Occipital lobe (tissue), 2 donors: ENCODE results near the gene TOP2A. TPM values are rescaled to one million over a fixed set of nuclear protein-coding genes. Genes with fewer than 3 reads are reported as not detected.

Source experiments
- DNase-seq: peaks from one replicate; lab custom pipeline; 2025; lab: John Stamatoyannopoulos, UW
- total RNA-seq: library from RNA; depleted of rRNA; stranded (reverse); fragments of >200 nt; gene quantifications from one replicate; pipeline ENCODE4 v1.2.3, GENCODE V29; 2014

Gene TOP2A
- total RNA-seq, 1 donor from 2014 or later: 24.0 TPM

DNA sequence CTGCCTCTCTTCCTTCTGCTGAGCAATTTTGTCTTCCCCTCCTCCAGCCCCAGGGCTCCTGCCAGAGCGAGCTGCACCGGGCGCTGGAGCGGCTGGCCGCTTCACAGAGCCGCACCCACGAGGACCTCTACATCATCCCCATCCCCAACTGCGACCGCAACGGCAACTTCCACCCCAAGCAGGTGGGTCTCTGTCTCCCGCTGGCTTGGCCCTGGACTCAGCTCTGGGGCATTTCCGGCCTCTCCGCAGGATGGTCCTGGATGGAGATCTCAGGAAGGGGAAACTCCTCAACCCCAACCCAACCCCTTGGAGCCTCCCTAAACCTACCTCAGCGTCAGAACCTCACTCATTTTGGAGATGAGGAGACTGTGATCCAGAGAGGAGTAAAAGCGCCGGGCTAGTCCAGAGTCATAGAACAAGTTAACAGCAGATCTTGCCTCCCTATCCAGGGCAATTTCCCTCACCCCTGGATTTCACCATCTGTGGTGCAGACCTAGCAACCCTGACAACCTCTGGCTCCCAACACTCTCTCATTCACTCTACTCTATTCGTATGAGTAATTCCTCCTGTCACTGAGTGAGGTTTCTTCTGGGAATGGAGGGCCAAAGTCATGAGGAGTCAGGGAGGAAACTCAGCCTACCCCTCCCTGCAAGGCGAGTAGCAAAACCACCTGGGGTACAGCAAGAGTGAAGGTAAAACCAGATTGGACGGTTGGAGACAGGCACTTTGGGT is 36.4 kb upstream of the TOP2A start:
- no peak for DNase-seq

DNA sequence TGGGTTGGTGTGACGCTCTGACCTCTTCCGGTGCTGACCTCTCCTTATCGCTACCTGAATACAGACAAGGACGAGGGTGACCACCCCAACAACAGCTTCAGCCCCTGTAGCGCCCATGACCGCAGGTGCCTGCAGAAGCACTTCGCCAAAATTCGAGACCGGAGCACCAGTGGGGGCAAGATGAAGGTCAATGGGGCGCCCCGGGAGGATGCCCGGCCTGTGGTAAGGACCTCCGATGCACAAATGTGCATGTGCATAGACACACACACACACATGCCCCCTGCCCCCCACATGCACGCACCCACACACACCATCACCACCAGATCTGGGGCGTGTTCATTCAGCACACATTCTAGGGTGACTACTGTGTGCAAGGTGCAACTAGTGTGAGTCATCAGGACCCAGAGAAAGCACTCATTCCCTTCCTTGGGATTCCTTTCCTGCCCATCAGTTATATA is 35.3 kb upstream of the TOP2A start:
- DNase-seq: no peak

DNA sequence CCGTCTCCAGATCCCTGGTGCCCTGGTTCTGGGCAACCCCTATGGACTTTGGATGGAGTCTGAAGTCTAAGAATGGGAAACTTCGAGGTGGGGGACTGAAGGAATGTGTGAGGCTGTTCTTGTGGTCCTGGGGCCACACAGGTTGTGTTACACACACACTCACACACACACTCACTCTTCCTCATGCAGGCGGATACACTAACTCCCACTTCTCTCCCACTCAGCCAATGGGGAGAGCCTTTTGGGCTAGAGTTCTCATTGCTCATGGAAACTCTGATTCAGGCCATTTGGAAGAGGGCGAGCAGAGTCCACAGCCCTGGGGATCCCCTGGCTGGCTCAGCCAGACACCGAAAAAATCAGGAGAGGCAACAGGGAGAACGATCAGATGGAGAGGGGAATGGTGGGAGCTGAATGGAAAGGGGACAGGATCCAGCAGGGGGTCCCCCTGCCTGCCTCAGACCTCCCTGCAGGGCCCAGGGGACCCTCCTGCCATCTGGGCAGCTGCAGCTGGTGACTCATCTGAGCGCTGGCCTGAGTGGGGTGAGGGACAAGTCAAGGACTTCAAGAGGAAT is 34.6 kb upstream of the TOP2A start:
- no peak for DNase-seq

DNA sequence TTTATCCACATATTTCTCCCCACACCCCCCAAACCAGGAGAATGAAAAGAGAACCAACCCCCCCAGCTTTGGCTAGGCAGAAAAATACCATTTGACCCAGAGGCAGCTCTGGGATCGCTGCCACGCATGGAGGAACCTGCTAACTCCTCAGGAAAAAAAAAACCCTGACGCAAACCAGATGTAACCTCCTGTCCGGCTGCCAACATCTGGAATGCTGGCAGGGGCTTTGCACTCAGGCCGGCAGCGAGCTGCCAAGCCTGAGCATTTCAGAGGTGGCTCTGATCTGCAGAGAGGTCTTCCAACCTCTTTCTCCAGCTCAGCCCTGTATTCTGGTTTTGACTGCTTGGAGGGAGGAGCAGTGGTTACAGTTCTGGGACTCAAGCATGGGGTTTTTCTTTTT is 33.7 kb upstream of the TOP2A start:
- no peak for DNase-seq

DNA sequence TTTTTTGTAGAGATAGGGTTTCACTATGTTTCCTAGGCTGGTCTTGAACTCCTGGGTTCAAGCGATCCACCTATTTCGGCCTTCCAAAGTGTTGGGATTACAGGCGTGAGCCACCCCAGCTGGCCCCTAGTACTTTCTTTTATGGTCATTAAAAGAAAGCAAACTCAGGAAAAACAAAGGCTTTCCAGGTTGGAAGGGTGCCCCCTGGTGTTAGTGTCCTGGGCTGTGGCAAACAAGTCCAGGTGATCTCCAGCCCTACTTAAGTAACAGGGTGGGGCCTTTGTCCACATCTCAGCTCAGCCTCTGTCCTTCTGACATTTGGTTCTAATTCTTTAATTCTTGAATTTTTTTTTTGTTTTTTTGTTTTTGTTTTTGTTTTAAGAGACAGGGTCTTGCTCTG is 32.5 kb upstream of the TOP2A start:
- no peak for DNase-seq

DNA sequence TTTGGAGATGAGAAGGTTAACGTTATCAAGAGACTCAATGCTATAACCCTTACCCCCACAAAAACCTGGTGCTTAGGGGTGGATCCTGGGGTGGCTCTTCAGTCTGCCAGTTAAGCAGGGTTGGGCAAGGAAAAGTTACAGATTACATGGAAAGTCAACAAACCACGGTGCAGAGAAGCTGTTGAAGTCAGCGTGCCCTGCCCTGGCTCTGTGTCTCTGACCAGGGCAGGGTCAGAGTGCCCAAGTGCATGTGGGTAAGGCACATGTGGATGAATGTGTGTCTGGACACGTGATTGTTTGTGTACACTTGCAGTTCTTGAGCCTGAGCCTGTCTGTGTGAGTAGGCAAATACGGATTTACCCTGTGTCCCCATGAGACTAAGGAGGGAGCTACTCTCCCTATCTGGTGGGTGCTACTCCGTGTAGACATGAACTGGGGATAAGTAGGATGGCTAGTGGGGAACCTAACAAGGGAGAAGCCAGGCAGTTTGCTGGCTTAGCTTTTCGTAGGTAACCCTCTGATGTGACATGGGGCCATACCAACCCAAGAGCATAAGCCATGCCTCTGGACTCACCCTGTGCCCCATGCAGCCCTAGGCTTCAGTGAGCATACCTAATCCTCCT is 31.1 kb upstream of the TOP2A start:
- no peak for DNase-seq

DNA sequence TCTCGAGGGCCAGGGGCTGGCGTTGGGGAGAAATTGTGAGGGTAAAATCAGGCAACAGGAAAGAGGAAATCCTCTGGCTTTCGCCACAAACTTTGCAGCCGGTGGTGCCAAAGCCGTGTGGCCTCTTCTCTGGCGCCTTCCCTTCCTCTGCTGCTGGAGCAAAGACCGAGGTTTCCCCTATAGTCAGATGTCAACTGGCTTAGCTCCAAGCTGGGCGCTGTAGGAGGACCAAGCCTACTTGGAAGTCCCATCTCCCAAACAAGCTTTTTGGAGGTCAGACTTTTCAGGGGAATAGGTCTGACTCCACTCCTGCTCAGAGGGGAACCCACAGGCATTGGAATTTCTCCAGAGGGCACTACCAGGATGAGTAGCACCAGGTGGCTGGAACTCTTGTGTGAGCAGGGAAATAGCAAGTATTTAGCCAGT is 30.5 kb upstream of the TOP2A start:
- DNase-seq: no peak

DNA sequence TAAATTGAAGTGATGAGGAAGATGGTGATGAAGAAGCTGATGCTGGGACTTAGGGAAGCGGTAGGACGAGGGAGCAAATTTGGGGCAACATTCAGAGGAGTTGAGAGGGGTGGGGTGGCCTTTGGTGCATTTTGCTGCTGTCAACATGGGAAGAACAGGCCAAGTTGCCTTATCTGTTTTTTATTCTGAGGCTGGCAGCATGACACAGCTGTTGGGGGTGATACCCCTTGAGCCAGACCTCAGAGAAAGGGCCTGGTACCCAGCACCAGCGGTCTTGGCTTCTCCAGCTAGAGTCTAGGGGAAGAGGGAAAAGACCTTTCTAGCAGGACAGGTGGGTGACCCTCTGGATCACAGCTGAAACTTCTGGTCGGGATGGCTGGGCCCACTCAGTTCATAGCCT is 30.1 kb upstream of the TOP2A start:
- no peak for DNase-seq

DNA sequence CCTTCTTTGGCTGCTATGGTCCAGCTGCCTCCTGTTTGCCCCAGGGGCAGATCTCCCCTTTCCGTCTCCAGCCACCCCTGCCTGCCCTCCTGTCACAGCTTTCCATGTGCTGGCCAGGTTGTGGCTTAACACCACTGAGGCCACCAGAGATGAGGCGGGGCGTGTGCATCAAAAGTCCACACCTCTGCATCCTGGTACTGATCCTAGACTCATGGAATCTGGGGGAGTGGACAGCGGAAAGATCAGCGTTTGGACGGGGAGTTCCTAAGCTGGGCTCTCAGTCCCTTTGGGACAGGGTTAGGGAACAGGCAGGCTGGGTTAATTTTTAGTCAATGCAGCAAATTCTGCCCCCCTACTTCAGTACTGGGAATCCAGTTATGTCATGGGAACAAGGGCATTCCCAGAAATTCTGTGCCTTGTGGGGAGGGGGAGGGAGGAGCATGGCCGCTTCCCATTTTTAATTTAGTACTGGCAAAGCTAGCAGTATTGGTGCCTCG is 29.5 kb upstream of the TOP2A start:
- DNase-seq: no peak

DNA sequence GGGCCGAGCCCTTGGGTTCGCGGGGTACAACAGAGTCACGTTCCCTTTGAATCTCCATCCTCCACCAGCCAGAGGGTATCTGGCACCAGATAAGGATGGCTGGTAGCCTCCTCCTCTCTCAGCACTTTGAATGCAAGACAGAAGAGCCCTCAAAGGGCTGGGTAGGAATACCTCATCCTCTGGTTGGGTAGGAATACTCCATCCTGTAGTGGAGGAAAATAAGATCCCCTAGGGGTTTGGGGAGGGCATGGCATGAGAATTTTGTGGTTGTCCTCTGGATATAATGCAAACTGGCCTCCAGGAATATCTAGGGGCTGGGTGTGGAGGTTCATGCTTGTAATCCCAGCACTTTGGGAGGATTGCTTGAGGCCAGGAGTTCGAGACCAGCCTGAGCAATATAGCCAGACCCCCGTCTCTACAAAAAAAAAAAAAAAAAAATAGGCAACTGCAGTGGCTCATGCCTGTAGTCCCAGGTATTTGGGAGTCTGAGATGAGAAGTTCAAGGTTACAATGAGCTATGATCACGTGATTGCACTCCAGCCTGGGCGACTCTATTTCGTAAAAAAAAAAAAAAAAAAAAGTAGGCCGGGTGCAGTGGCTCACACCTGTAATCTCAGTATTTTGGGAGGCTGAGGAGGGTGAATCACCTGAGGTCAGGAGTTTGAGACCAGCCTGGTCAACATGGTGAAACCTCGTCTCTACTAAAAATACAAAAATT is 28.2 kb upstream of the TOP2A start:
- DNase-seq: no peak

DNA sequence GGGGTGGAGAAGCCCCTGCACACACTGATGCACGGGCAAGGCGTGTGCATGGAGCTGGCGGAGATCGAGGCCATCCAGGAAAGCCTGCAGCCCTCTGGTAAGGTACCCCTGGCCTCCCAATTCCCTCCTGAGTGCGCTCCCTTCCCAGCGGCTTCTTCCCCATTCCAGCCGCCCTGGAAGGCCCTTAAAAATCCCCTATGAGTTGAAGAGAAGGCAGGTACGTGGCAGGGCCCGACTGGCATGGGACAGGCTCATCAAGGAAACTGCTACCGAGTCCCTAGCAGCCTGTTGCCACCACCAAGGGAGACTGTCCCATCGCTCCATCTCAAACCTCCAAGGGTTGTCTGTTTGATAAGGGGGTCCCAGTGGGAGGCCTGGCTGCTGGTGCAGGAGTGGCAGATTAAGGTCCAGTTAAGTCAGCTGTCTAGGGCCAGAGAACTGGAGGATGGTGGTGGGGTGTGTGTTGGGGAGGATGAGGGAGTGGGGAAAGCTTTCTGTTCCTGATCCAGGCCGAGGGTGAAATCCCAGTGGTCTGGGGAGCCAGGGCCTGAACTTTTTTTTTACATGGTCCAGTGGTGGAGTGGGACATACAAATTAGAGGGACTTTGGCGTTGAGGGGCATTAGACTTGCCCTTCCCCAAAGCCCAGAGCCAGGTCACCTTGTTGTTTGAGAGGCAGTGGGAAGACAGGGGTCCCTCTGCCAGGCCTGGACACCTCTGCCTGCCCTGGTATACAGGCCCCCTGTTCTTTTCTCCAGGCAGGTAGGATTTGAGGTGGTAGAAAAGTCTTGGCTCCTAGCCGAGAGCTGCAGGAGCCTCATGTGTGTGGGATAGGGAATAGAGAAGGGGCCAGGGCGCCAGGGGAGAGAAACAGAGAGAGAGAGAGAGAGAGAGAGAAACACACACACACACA is 26.5 kb upstream of the TOP2A start:
- DNase-seq: no peak

DNA sequence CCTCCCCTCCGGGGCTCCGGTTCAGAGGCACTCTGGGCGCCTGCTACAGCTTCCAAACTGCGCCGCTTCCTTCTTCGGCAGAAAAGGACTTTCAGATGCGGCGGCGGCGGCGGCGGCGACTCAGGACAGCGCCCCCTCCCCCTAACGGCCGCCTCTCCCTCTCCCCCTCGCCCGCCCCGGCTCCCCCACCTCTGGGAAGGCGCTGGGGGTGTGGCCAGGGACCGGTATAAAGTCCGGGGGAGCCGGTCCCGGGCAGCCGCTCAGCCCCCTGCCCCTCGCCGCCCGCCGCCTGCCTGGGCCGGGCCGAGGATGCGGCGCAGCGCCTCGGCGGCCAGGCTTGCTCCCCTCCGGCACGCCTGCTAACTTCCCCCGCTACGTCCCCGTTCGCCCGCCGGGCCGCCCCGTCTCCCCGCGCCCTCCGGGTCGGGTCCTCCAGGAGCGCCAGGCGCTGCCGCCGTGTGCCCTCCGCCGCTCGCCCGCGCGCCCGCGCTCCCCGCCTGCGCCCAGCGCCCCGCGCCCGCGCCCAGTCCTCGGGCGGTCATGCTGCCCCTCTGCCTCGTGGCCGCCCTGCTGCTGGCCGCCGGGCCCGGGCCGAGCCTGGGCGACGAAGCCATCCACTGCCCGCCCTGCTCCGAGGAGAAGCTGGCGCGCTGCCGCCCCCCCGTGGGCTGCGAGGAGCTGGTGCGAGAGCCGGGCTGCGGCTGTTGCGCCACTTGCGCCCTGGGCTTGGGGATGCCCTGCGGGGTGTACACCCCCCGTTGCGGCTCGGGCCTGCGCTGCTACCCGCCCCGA is 25.7 kb upstream of the TOP2A start, which contains the start of gene IGFBP4:
TSS of gene IGFBP4 (plus strand) at position 255 of the 792 bp plus-strand sequence. CDS start at position 541, 286 bp downstream.
- peak; percentile 57 for DNase-seq

DNA sequence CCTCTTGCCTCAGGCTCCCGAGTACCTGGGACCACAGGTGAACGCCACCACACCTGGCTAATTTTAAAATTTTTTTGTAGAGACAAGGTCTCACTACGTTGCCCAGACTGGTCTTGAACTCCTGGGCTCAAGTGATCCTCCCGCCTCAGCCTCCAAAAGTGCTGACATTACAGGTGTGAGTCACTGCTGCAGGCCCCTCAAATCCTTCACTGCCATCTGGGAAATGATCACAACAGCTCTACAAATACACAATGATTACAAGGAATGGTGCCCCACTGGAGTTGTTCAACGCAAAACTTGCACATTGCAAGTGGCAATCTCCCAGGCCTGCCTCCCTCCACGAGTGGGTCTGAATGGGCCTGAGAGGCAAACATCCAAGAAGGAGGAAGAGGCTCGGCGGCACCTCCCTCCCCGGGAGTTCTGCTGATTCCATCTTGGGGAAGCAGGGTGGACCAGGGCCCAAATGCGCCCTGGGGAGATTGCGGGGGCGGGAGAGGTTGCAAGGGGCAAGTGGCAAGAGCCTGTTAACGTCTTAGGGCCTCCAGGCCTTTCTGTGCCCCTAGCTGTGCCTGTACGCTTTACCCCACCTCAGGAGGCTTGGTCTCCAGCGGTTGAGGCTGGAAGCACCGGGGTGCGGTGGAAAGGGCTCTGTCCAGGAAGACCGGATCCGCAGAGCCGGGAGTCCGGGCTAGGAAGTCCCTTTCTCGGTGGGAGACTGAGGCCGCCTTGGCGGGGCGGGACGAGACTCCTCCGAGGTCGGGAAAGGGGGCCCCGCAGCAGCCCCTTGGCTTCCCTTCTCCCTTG is 24.9 kb upstream of the TOP2A start:
- DNase-seq: peak; percentile 43

DNA sequence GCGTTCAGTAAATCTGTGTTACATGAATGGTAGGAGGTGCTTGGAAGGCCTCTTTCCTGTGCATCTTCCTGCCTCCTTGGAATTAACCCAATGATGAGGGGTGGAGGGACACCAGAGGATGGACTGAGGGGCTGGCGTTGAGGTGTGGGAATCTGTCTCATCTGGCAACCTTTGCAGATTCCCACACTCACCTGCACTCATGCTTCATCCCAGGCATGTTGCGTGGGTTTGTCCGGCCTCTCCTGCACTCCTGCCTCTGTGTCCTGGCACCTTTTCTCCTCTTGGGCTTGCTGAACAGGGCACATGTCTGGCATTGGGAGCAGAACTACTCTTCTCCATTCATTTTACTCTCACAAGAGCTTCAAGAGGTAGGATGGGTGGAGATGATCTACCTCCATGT is 22.5 kb upstream of the TOP2A start:
- no peak for DNase-seq

DNA sequence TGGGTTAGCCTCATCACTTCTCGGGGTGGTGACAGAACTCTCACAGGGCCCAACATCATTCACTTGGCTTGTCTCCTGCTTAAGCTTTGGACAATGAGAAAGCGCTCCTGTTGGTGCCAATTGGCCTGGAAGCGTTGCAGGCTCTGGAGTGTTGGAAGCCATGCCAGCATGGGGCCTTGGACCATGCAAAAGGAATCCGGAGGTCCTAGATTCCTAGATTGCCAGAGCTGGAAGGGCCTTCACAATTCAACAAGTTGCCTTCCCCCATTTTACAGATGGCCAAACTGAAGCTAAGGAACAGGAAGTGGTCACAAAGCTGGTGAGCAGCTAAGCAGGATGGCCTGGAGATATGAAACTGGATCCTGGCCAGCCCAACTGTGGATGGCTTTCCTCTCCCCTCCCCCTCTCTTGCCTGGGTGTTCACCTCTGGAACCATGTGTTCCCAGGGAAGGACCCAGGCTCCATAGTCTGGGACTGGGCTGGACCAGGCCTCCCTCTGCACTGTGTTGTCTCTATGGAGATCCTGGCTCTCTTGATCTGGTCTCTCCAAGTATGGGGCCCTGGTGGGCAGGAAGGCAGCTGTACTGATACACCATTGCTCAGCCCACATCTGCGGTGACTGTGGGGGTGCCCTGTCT is 19.5 kb upstream of the TOP2A start:
- DNase-seq: no peak

DNA sequence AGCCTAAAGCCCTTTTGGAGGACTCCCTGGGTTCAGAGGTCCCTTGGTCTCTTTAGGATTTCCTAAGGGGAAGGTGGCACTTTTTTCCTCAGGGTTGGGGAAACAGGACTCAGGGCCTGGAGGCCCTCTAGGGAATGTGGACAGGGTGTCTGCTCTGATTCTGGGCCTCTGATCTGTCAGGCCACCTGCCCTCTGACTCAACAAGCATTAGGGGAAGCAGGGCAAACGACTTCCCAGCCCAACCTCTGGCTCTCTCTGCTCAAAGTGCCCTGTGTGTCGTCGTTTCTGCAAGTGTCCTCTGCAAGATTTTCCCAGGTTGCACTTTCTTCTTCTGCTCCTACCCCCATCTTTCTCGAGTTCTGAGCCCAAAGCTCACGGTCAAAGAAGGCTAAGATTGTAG is 18.9 kb upstream of the TOP2A start:
- DNase-seq: no peak

DNA sequence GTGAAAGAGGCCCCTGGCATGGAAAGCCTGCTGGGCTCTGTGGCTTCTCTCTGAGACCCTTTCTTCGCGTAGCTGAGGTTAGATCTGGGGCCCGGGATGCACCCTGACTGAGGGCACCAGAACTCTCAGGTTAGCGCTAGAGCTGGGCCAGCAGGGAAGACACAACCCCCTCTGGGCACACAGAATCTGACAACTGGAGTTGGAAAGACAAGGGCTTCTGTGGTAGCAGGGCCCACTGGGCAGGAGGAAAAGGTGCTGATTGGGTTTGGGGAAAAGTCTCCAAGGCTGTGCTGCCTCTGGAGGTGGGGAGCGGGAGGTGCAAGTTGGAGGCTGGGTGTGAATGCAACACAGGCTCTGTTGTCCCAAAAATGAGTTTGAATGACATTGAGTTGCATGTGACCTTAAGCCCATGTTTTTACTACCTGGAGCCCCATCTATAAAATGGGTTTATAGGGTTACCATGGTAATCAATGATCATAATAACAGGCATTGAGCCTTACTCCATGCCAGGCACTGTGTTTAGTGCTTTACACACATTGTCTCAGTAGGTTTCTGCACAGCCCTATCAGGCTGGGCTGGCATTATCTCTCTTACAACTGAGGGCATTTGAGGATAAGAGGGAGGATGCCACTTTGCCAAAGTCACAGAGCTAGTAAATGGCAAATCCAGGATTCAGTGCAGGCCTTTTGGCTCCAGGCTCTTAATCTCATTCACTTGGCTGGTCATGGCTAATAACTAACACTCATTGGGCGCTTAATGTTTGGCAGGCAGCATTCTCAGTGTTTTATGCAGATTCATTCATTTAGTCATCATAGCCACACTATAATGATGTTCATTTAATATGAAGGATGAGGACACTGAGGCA is 16.1 kb upstream of the TOP2A start:
- DNase-seq: no peak
